NCI-H146 treated with DMSO at 0.1 percent for 48 hours (cell line): ENCODE measurements around the gene RTTN.

Source experiments
- DNase-seq: peaks from one replicate; lab custom pipeline; 2025; ENCODE audit not compliant: unreplicated experiment; lab: John Stamatoyannopoulos, UW

The RTTN gene

DNA sequence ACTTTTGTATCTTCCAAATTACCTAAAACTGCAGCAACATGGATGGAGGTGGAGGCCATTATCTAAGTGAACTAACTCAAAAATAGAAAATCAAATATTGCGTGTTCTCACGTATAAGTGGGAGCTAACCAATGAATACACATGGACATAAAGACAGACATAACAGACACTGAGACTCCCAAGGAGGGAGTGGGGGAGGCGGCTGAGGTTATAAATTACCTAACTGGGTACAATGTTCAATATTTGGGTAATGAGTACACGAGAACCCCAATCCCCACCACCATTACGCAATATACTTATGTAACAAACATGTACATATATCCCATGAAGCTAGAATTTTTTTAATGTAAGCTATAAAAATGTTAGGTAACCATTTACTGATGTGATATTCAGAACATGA, 119.8 kb downstream of the RTTN start:
- DNase-seq: no peak

DNA sequence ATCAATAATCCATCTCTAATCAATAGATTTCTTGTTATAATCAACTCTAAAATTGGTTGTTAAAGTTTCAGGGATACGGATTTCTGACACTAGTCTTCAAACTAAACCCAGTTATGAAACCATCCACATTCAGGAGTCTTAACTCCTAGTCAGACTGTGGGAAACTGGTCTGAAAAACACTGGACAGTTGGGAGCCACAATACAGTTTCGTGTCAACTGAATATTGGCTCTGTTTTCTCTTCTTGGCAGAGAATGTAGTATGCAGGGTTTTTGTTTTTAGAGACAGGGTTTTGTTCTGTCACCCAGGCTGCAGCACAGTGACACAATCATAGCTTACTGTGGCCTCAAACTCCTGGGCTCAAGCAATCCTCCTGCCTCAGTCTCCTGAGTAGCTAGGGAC, 123.1 kb downstream of the RTTN start:
- DNase-seq: no peak

DNA sequence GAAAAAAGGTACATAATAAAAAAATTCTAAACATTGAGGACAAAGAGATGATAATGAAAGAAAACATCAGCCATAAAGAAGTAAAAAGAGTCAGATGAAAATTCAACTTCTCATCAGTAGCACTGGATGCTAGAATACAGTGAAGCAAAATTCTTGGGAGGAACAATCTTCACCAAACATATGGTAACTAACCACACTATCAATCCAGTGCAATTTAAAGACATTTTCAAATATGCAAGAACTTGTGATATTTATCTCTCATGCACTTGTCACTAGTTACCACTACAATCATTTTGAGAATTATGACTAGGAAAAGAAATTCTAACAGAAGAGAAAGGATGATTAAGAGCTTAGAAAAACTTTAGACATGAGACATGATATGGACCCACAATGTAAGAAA, 127.4 kb downstream of the RTTN start:
- DNase-seq: no peak

DNA sequence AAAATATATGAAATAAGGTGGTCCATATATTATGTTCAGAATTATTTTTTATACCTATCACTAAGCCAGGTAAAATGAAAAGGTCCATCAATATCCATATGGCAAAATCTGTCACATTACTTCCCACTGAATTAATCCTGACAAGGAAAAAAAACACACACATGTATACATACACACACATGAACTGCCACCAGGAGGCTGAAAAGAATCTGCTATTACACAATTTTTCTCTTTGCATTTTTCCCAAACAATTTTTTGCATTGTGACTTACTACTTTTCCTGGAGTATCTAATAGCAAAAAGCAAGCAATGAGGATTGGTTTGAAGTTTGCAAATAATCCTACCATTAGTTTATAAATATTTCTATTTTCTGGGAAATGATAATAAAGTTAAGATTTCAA, 129.6 kb downstream of the RTTN start:
- no peak for DNase-seq

DNA sequence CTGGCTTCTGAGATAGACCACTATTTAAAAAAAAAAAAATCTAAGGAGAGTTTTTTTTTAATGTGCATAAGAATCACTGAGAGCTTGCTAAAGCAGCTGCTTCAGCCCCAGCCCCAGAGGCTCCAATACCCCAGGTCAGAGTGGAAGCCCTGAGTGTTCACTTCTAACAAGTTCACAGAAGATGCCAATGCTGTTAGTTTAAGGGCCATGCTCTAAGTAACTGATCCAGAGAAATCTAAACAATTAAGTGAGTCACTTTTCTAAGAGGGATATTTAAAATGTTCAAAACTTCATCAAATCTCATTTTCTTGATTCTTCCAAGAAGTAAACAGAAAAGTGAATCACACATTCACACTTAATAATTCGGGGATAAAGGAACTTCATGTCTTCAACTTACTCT, 131.4 kb downstream of the RTTN start:
- DNase-seq: no peak

DNA sequence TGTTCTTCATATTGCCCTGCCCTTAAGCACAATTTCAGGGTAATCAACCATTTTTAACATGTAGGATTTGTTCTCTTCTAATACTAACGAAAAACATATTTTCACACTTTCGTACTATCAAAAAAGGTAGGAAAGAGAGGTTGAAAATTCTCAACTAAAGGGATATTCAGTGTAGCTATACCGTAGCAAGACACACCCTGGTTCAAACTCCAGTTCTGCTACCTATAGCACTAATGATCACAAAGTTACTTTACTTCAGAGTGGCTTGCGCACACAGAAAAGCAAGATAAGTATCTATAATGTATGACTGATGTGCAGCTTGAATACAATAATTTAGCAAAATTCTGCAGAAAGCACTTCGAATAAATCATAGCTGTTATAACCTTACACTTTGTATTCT, 132.1 kb downstream of the RTTN start:
- DNase-seq: no peak

DNA sequence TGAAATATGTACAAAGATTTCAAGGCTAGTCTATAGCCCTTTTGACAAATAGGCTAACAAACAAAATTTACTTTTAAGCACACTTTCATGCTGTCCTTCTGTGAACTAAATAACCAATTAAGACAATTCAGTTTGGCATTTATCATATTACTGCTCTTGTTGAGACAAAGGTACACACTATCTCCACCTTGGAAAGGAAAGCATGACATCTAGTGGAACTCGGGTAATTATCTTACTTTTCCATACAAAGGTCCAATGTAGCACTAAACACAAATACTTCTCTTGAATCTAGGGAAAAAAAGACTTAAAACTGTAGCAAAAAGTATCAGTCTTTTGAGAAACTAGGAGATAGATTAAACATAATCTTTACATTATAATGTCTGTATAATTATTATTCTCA, 132.8 kb downstream of the RTTN start:
- DNase-seq: peak; percentile 72

DNA sequence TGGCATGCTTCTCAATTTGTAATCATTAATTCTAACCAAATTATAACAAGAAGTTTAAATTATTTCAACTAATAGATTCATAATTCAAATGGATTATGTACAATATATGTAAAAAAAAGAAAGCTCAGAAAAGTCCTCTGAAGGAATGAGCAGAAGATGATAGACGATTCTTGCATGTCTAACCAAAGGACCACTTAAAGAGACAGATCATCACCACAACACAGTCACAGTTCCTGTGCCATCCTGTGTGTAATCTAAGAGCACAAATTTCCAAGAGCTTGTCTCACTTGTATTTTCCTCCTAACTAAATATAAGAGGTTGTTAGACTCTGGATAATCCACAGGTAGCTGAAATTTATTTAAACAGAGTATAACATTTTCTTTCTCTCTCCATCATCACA, 135.5 kb downstream of the RTTN start:
- no peak for DNase-seq

DNA sequence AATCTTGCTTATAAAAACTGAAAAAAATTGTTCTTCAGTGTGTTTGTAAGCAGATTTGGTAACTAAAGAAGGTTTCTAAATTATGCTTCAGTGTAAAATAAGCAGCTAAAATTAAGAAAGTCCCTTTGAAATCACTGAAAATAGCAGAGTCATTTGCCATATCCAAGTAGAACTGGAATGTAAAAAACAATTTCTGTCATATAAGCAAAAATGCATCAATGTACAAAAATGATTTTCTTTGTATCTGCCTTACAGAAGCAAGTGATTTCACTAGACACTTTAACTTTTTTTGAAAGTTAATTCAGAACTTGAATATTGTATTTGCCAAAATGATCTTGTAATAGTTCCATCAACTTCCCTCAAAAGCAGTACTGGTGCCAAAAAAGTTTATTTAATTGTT, 136.1 kb downstream of the RTTN start:
- no peak for DNase-seq

DNA sequence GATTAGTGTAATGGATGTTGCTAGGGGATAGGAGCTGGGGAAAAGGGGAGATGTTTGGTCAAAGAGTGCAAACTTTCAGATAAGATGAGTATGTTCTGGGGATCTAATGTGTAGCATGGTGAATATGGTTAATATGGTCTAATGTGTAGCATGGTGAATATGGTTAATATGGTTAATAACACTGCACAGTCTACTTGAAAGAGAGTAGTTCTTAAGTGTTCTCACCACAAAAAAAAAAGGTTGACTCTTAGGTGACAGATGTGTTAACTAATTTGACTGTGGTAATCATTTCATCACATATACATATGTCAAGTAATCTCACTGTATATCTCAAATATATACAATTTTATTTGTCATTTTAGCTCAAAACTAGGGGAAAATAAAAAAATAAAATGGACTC, 136.5 kb downstream of the RTTN start:
- no peak for DNase-seq

DNA sequence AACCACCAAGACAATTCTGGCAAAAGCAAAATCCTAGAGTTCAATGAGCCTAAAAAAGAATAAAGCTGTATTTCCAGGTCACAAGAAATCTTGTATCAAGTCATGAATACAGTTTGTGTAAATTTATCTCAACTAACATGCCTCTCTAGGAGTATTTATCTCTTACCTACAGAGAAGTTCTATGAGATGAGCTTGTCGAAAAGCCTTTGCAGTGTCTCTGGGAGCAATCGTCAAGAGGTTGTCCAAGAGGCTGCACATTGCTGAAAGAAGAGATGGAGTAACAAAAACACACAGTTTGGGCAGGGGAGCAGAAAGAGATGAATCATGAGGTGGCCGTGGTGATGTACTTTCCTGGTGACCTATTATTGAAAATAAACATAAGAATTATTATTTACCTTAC, 145.8 kb downstream of the RTTN start:
- no peak for DNase-seq

DNA sequence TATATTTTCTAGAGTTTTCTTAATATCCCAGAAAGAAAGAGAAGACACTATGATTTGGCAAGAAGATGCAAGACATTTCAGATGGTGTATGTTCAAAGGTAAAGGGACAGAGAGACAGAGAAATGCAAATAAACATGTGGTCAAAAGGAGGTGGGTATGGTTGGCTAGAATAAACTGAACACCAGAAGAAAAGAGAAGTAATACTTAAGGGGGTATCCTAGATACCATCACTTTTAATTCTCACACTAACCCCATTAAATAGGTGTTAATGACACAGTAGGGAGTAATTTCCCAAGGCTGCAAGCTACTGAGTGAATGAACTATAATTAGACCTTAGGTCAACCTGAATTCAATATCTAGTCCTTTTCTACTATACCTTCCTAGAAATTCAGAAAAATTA, 146.6 kb downstream of the RTTN start:
- DNase-seq: no peak

DNA sequence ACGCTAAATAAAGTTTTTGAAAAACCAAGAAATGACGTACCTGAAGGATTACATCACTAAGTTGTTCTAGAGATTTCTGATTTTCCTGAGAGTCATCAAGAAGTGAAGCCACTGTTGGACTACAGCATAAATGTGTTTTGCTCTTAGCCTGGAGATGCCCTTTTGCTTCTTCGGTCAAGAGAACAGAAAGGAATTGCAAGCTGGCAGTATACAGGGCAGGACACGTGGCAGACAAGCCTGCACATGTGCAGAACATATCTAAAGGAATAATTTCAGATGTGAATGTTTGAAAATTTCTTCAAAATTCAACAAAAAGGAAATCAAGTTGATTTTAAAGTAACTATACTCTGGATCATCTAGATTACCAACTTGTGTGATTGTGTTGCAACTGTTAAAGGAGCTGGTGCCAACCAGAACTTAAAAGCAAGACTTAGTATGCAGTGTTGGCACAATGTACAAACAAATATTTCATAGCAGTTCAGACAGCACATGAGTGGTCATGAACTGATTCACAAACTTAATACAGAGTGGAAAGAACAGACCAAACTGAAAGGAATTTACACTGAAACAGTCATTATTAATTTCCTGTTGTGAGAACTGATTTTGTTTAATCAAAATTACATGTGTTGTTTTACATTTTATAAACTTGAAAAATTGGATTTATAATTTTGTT, 157.4 kb downstream of the RTTN start:
- no peak for DNase-seq

DNA sequence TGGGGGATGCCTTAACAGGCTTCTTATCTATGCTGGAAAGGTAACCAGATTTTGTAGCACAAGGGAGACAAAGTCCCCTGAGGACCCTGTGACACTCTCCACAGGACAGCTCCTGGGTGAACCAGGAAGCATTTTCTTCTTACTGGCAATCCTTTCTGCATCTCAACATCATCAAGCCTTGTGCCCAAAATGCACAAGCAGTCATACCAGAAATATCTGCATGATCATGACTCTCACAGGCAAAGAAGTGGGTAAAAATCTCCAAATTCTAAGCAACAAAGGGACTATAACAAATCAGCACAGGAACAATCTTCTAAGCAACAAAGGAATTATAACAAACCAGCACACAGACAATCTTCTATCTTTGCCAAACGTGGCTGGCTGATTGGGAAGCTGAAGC, 158.7 kb downstream of the RTTN start:
- no peak for DNase-seq

DNA sequence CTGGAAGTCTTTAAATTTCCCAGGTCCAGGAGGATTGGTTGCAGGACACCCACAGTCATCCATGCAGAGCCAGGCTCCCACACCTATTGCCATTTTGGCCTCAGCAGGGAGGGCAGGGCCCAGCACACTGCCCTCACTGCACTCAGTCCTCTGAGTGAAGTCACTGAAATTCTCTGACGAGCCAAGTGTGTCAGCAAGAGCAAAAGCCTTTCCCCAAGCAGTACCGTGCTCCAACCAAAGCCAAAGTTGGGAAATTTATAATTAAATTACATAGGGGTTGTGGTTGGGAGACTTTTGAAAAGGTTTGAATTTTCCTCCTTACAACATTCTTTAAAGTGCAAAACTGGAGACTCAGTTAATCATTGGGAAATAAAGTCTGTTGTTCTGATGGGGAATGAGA, 159.3 kb downstream of the RTTN start:
- no peak for DNase-seq

DNA sequence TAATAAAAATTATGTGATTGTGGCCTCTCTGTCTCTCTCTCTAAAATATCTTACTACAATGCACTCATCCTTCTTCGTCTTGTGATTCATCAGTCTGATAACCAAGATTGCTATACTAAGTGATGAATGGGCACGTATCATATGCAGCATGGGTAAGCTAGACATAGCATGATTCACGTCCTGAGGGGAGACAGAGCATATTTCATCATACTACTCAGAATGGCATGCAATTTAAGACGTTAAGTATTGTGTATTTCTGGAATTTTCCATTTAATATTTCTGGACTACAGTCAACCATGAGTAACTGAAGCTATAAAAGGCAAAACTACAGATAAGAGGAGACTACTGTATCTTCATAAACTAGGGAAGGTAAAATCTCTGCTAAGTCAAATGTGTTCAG, 160.9 kb downstream of the RTTN start:
- DNase-seq: no peak

DNA sequence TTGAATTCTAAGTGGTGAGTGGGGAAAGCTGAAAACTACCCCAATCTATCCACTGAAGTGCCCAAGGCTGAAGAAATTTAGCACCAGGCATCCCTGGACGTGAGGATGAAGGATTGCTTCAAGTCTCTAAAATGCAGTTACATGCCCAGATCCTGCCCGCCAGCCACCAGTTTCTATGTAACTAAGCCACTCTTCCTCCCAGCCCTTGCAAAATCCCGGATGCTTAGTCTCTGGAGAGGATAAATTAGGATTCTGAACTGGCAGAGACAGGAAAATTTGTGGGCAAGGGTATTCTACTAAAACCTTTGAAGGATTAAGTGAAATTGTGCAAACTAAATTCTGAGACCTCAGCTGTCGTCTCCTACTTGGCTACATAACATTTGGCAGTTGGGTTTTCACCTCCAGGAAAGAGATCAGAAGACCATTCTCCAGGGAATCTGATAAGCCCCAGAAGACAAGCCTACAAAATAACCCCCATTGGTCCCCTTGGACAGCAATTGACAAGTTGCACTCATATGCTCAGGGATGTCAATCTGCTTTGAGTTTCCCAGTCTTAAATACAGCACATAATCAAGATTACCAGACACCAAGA, 163.9 kb downstream of the RTTN start:
- no peak for DNase-seq

DNA sequence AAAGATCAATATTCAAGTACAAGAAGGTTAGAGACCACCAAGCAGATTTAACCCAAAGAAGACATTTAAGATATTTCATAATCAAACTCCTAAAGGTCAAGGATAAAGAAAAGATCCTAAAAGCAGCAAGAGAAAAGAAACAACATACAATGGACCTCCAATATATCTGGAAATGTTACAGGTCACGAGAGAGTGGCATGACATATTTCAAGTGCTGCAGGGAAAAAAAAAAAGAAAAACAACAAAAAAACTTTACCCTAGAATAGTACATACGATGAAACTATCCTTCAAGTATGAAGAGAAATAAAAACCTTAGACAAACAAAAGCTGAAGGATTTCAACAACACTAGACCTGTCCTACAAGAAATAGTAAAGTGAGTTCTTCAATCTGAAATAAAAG, 166.3 kb downstream of the RTTN start:
- DNase-seq: no peak

DNA sequence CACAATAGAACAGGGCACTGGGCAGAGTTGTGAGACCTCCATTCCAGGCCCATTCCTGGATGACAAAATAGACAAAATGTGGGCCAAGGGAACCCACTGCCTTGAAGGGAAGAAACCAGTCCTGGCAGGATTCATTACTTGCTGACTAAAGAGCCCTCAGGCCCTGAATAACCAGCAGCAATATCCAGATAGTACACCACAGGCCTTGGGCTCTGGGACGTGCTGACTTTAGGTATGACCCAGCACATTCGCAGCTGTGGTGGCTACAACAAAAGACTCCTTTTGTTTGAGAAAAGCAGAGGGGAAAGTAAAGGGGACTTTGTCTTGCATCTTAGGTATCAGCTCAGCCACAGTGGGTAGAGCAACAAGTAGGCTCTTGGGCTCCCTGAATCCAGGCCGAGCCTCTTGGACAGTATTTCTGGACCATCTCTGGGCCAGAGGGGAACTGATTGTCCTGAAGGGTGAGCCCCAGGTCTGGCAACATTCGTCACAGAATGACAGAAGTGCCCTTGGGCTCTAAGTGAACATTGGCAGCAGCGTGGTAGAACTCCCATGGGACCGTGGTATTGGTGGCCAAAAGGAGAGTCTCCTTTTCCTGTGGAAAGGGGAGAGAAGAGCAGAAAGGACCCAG, 167.9 kb downstream of the RTTN start:
- no peak for DNase-seq

DNA sequence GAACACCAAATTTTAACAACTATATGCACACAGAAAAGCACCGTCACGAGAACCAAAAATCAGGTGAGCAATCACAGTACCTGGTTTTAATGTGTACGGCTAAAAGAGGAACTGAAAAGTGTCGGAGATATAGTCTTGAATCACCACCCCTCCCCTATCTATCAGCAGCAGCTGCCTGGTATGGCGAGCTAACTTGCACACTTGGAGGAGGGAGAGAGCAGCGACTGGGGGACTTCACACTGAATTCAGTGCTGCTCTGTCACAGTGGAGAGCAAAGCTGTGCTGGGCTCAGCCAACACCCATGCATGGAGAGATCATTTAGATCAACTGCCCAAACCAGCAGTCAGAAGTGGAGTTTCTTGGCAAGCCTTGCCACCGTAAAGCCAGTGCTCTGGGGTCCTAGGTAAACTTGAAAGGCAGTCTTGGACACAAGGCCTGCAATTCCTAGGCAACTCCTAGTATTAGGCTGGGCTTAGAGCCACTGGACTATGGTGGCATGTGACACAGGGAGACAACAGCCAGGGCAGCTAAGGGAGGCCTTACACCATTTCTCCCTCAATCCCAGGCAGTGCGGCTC, 168.6 kb downstream of the RTTN start:
- no peak for DNase-seq

DNA sequence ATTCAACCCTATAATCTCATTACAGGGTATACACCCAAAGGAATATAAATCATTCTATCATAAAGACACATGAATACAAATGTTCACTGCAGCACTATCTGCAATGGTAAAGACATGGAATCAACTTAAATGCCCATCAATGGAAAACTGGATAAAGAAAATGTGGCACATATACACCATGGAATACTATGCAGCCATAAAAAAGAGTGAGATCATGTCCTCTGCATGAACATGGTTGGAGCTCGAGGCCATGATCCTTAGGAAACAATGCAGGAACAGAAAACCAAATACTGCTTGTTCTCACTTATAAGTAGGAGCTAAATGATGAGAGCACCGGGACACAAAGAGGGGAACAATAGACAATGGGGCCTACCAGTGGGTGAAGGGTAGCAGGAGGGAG, 169.3 kb downstream of the RTTN start:
- DNase-seq: no peak

DNA sequence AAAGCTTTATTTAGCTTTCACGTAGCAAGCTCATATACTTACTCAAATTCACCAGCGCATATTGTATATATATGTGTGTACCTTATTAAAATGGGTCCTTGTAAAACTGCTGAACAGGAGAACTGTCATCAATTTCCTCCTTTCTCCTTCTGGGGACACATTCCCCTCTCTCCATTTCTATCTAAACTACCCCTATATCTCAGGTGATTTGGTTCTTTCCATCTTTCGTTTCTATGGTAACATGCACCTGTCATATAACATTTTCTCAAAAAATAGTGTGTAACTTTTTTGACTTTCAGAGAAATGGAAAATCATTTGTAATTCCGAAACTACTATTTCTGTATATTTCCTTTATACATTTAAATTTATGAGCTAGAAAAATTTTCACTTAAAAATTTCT, 174.3 kb downstream of the RTTN start:
- DNase-seq: no peak

DNA sequence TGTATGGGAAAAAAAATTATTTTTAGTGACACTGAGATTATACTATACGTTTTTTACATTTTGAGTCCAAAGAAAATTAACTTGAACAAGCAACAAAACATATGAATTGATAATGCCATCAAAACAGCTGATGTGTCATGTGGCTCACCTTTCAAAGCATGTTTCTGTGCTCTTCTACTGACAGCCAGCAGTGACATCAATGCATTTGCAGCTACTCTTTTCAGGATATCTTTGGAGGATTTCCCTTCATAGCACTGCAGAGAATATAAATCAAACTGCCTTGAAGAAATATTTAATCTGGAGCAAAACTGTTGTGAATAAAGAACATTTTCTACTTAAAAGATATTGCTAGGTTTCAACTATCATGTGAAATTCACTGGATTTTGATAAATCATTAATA, 174.8 kb downstream of the RTTN start:
- DNase-seq: no peak
